ENCODE results near the gene KCNK7. TPM values are rescaled to one million over a fixed set of nuclear protein-coding genes. Genes with fewer than 3 reads are reported as not detected.
A peak's percentile ranks its signal among the peaks of the same experiment; 100 is the strongest.

KCNK7 gene
- total RNA-seq, 4 donors from 2014 or later = 0.26 to 5.8 TPM; not detected in 2

GRCh38 chr11:65559535-65559934 lies 36.1 kb downstream of the KCNK7 start:
- intact Hi-C loops (cut with DNase I; ENCODE audit: low total_unique reads) = no loop called here
- no peak overlapping the region for H3K4me3 ChIP-seq
- H3K27ac ChIP-seq = peak overlapping the region; percentile 99 to 100
- DNase-seq = no peak
- no peaks in the 10 kb centered on the region for H3K36me3 ChIP-seq
- H3K27me3 ChIP-seq = no peaks in the 10 kb centered on the region
- TF ChIP-seq POLR2A (IDR thresholded peaks at IDR 0.05) (no peak), CTCF (IDR thresholded peaks at IDR 0.05) (no peak)
- peaks cover 4 to 20% of the 10 kb centered on the region in 2 donors for H3K4me1 ChIP-seq
- H3K9me3 ChIP-seq = no peaks in the 10 kb centered on the region

- Histone ChIP-seq H3K4me1 (peaks cover 4 to 21% of the 10 kb centered on the region in 2 donors), H3K4me3 (peak overlapping the region; percentile 61 to 73), H3K27ac (peak overlapping the region; percentile 99 to 100), H3K27me3 (no peaks in the 10 kb centered on the region), H3K36me3 (no peaks in the 10 kb centered on the region), H3K9me3 (no peaks in the 10 kb centered on the region)
- TF ChIP-seq POLR2A (IDR thresholded peaks at IDR 0.05) (no peak), CTCF (IDR thresholded peaks at IDR 0.05) (peak in 1 of 4 experiments; percentile 40)
- peak; percentile 86 for DNase-seq
- intact Hi-C loops (cut with DNase I; ENCODE audit: low total_unique reads) = no loop called here
These were observed 36.6 kb downstream of the KCNK7 start for GRCh38 chr11:65558930-65559509.

GRCh38 chr11:65558002-65558929 lies 37.3 kb downstream of the KCNK7 start, which contains the start of gene LTBP3:
TSS of gene LTBP3 (minus strand) at chr11:65558359. CDS start at chr11:65557959, 400 bp downstream.
- Histone ChIP-seq H3K27ac (peak within 1 kb of the TSS; percentile 99 to 100), H3K36me3 (no peaks in the 10 kb centered on the region), H3K9me3 (no peaks in the 10 kb centered on the region), H3K4me3 (peak within 1 kb of the TSS; percentile 61 to 73), H3K27me3 (no peaks in the 10 kb centered on the region), H3K4me1 (peaks cover 4 to 21% of the 10 kb centered on the region in 2 donors)
- intact Hi-C loops (cut with DNase I; ENCODE audit: low total_unique reads) = no loop called here
- TF ChIP-seq CTCF (IDR thresholded peaks at IDR 0.05) (peak in 1 of 4 experiments; percentile 18), POLR2A (IDR thresholded peaks at IDR 0.05) (peak in 1 of 2 donors; percentile 42)
- peak; percentile 84 to 86 for DNase-seq

- intact Hi-C loops (cut with DNase I; ENCODE audit: low total_unique reads) = no loop called here
- peak overlapping the region; percentile 61 to 73 for H3K4me3 ChIP-seq
- TF ChIP-seq CTCF (IDR thresholded peaks at IDR 0.05) (no peak), POLR2A (IDR thresholded peaks at IDR 0.05) (peak in 1 of 2 donors; percentile 13)
- H3K27me3 ChIP-seq = no peaks in the 10 kb centered on the region
- DNase-seq = peak in 1 of 2 donors; percentile 40
- peak overlapping the region; percentile 99 to 100 for H3K27ac ChIP-seq
- H3K36me3 ChIP-seq = no peaks in the 10 kb centered on the region
- H3K4me1 ChIP-seq = peaks cover 4 to 21% of the 10 kb centered on the region in 2 donors
- H3K9me3 ChIP-seq = no peaks in the 10 kb centered on the region
These were observed 38.2 kb downstream of the KCNK7 start for GRCh38 chr11:65557280-65558001.

All from uterus (tissue), 4 donors.